CD14-positive monocyte (primary cell): ENCODE data around the gene MMP19. TPM values are rescaled to one million over a fixed set of nuclear protein-coding genes. Genes with fewer than 3 reads are reported as not detected.

Experiments
- DNase-seq, 3 donors: peaks; one replicate each; pipeline ENCODE4 v3.0.0-alpha.2; 2011 to 2022
- H2AFZ ChIP-seq: 2 replicates; pipeline ENCODE4 v1.6.0; 2012; ENCODE audit warnings: mild to moderate bottlenecking, low read depth, low read length, inconsistent platforms; ENCODE audit not compliant: insufficient read depth, poor library complexity, severe bottlenecking
- H3K27ac ChIP-seq, 2 donors: 1 replicate in 1 of 2; 2 replicates in 1 of 2; pipeline ENCODE4 v1.5.1; 2012 to 2013; ENCODE audit warnings: low read length in 2 of 2, control low read depth in 1 of 2, inconsistent platforms in 1 of 2, low read depth in 1 of 2, mild to moderate bottlenecking in 1 of 2
- H3K27me3 ChIP-seq, 2 donors: one replicate each; pipeline versions ENCODE4 v1.6.0 to v1.6.1; 2011 to 2013; ENCODE audit warnings: low read length in 2 of 2; ENCODE audit not compliant: control insufficient read depth in 2 of 2, insufficient read depth in 2 of 2
- H3K36me3 ChIP-seq, 2 donors: replicated peaks in 1 of 2; 1 replicate in 1 of 2; 2 replicates in 1 of 2; pipeline versions ENCODE4 v1.5.1 to v1.6.1; 2012 to 2013; ENCODE audit warnings: low read length in 2 of 2, control low read depth in 1 of 2, inconsistent platforms in 1 of 2, mild to moderate bottlenecking in 1 of 2; ENCODE audit not compliant: insufficient read depth in 2 of 2, control insufficient read depth in 1 of 2
- H3K4me1 ChIP-seq, 2 donors: 1 replicate in 1 of 2; 2 replicates in 1 of 2; pipeline versions ENCODE4 v1.5.1 to v1.6.1; 2012 to 2013; ENCODE audit warnings: low read length in 2 of 2, control low read depth in 1 of 2, inconsistent platforms in 1 of 2, mild to moderate bottlenecking in 1 of 2, moderate library complexity in 1 of 2; ENCODE audit not compliant: insufficient read depth in 2 of 2, control insufficient read depth in 1 of 2
- H3K4me2 ChIP-seq: replicated peaks from 2 replicates; pipeline ENCODE3; 2012; ENCODE audit warnings: low read length, moderate library complexity, mild to moderate bottlenecking; ENCODE audit not compliant: poor library complexity, severe bottlenecking; ENCODE audit errors: extremely low read depth
- H3K4me3 ChIP-seq, 3 experiments: fragments of 200-600 bp in 1 of 3; sonication (generic) in 1 of 3; replicated peaks in 1 of 3; 1 replicate in 2 of 3; 2 replicates in 1 of 3; pipeline ENCODE4 v1.5.1; 2011 to 2013; ENCODE audit warnings: low read length in 3 of 3, mild to moderate bottlenecking in 3 of 3, control low read depth in 2 of 3, low read depth in 2 of 3, inconsistent platforms in 1 of 3, moderate library complexity in 1 of 3
- H3K79me2 ChIP-seq: 2 replicates; pipeline ENCODE4 v1.6.0; 2012; ENCODE audit warnings: mild to moderate bottlenecking, control low read depth, inconsistent platforms, low read length, moderate library complexity; ENCODE audit not compliant: insufficient read depth
- H3K9ac ChIP-seq: 2 replicates; pipeline ENCODE4 v1.6.0; 2017; ENCODE audit warnings: low read length, mild to moderate bottlenecking; ENCODE audit not compliant: insufficient read depth, poor library complexity, severe bottlenecking
- H3K9me3 ChIP-seq, 2 donors: replicated peaks in 1 of 2; 1 replicate in 1 of 2; 2 replicates in 1 of 2; pipeline versions ENCODE4 v1.5.1 to v1.6.1; 2012 to 2013; ENCODE audit warnings: low read length in 2 of 2, control low read depth in 1 of 2; ENCODE audit not compliant: control insufficient read depth in 1 of 2, insufficient read depth in 1 of 2
- H4K20me1 ChIP-seq: 2 replicates; pipeline ENCODE4 v1.6.0; 2012; ENCODE audit warnings: mild to moderate bottlenecking, low read length, control low read depth, moderate library complexity; ENCODE audit not compliant: insufficient read depth
- H3K27ac Mint-ChIP-seq, 7 donors: one replicate each; pipeline ENCODE4 v1.8.0; 2020; ENCODE audit warnings: mild to moderate bottlenecking in 7 of 7, mixed read lengths in 7 of 7, moderate library complexity in 6 of 7, inconsistent platforms in 2 of 7
- H3K27me3 Mint-ChIP-seq, 3 donors: one replicate each; pipeline ENCODE4 v1.8.0; 2021 to 2022; ENCODE audit warnings: low read depth in 3 of 3, mild to moderate bottlenecking in 3 of 3, mixed read lengths in 3 of 3, moderate library complexity in 3 of 3, inconsistent platforms in 1 of 3
- H3K36me3 Mint-ChIP-seq, 2 donors: one replicate each; pipeline ENCODE4 v1.8.0; 2020; ENCODE audit warnings: mixed read lengths in 2 of 2, inconsistent platforms in 1 of 2, mild to moderate bottlenecking in 1 of 2
- H3K4me1 Mint-ChIP-seq: one replicate; pipeline ENCODE4 v1.8.0; 2020; ENCODE audit warnings: mild to moderate bottlenecking, mixed read lengths
- H3K4me3 Mint-ChIP-seq, 2 donors: one replicate each; pipeline ENCODE4 v1.8.0; 2020; ENCODE audit warnings: mild to moderate bottlenecking in 2 of 2, mixed read lengths in 2 of 2, moderate library complexity in 1 of 2
- H3K9me3 Mint-ChIP-seq, 7 donors: one replicate each; pipeline ENCODE4 v1.8.0; 2020 to 2022; ENCODE audit warnings: mixed read lengths in 7 of 7, mild to moderate bottlenecking in 6 of 7, moderate library complexity in 6 of 7, inconsistent platforms in 2 of 7
- CTCF ChIP-seq: fragments of 200-600 bp; IDR thresholded peaks from one replicate; pipeline ENCODE4 v1.8.0; 2022; ENCODE audit warnings: antibody characterized with exemption, mild to moderate bottlenecking
- WGBS: methylation state at CpG from one replicate; pipeline ENCODE4 v1.1.5; 2013; ENCODE audit warnings: missing lambda C conversion rate; ENCODE audit not compliant: insufficient coverage; 5-methylcytosine and 5-hydroxymethylcytosine counted together
- intact Hi-C, 2 donors: fragments of 100-400 bp; cut with micrococcal nuclease; formaldehyde crosslinking; loops; one replicate each; pipeline versions ENCODE4 v1.15.0 to v1.15.1; 2023
- polyA plus RNA-seq, 3 donors: library from polyadenylated mRNA; depleted of rRNA in 1 of 3; unstranded in 2 of 3; stranded (reverse) in 1 of 3; fragments of 300-500 nt in 2 of 3; fragments of >200 nt in 1 of 3; fragmentation: Illumina TruSeq in 2 of 3; gene quantifications; 1 replicate in 2 of 3; 2 replicates in 1 of 3; pipeline ENCODE4 v1.2.3, GENCODE V29; 2012 to 2021

MMP19 gene
- polyA plus RNA-seq, 3 donors, result 0.81 to 2.8 (median 1.0) TPM

DNA sequence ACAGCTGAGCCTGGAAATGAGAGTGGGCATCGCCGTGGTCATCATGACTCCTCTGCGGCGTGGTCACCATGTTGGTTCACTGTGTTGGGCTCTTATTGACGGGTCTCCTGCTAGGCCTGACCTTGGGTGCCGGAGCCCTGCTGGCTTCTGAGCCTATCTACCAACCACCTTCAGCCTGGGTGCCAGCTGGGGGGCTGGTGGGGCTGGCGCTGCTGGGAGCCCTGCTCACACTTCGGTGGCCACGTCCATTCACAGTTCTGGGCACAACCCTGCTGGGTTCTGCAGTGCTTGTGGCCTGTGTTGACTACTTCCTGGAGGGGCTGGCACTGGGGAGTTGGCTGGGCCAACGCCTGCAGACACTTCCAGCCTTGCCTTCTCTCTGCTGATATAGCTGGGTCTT lies 9.7 kb downstream of the MMP19 start:
- no peak for DNase-seq
- intact Hi-C loops, result no loop called here
- no peak overlapping the region for H3K27ac Mint-ChIP-seq

GRCh38 chr12:55831447-55831815 lies 11.3 kb downstream of the MMP19 start:
- Histone ChIP-seq H3K36me3 (no peaks in the 10 kb centered on the region), H3K9ac (no peak overlapping the region), H3K4me1 (peaks cover 39 to 43% of the 10 kb centered on the region in 2 donors), H3K4me3 (peak overlapping the region; percentile 80 to 97 (median 89)), H4K20me1 (no peaks in the 10 kb centered on the region), H3K79me2 (peaks cover 38% of the 10 kb centered on the region), H3K27me3 (no peaks in the 10 kb centered on the region), H3K4me2 (peak overlapping the region; percentile 86), H3K27ac (peak overlapping the region in 1 of 2 donors; percentile 87), H3K9me3 (no peaks in the 10 kb centered on the region), H2AFZ (peak overlapping the region; percentile 93)
- Mint-ChIP-seq H3K27ac (peak overlapping the region in 4 of 7 donors; percentile 54 to 93 (median 78)), H3K4me3 (peak overlapping the region; percentile 96), H3K27me3 (peaks cover 0 to 2% (median 0%) of the 10 kb centered on the region in 3 donors), H3K36me3 (peaks cover 5 to 8% of the 10 kb centered on the region in 2 donors), H3K4me1 (peaks cover 45% of the 10 kb centered on the region), H3K9me3 (no peaks in the 10 kb centered on the region)
- DNase-seq, result peak in 1 of 3 donors; percentile 21
- TF ChIP-seq CTCF, result no peak
- intact Hi-C loops, result no loop called here
- no CpG with 5 or more reads among the region's 1 CpG for WGBS

More for the DNA sequence above, 9.7 kb downstream of the MMP19 start:
- no peak for TF ChIP-seq CTCF
- no peak overlapping the region for H3K4me2 ChIP-seq
- H4K20me1 ChIP-seq, result no peaks in the 10 kb centered on the region
- peaks cover 0 to under 1% of the 10 kb centered on the region in 2 donors for H3K36me3 Mint-ChIP-seq
- no peak overlapping the region for H3K9ac ChIP-seq
- no peak overlapping the region for H3K4me3 Mint-ChIP-seq
- WGBS, result 97% methylated on average over 9 of the region's 10 CpGs
- no peak overlapping the region for H2AFZ ChIP-seq
- peaks cover 23% of the 10 kb centered on the region for H3K79me2 ChIP-seq
- H3K4me3 ChIP-seq, result no peak overlapping the region
- no peak overlapping the region for H3K27ac ChIP-seq
- H3K27me3 ChIP-seq, result no peaks in the 10 kb centered on the region
- peaks cover 23 to 27% of the 10 kb centered on the region in 2 donors for H3K4me1 ChIP-seq
- no peaks in the 10 kb centered on the region for H3K27me3 Mint-ChIP-seq
- no peaks in the 10 kb centered on the region for H3K9me3 Mint-ChIP-seq
- peaks cover 30% of the 10 kb centered on the region for H3K4me1 Mint-ChIP-seq
- no peaks in the 10 kb centered on the region for H3K9me3 ChIP-seq
- no peaks in the 10 kb centered on the region for H3K36me3 ChIP-seq
